ENCODE measurements around the gene CENPV.

Gene CENPV

DNA sequence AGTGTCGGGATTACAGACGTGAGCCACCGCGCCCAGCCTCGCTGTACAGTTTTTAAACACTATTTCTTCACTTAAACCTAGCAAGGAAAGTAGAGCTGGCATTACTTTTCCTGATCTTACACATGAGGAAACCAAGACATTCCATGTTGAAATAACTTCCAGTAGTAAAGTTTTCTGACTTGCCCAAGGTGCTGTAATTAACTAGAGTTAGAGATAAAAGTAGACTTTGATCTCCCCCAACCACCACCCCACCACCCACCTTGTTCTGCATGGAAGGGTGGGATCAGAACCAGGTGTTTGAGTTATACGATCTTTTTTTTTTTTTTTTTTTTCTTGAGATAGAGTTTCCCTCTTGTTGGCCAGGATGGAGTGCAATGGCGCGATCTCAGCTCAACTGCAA is 47.1 kb downstream of the CENPV start:
- DNase-seq, result no peak

DNA sequence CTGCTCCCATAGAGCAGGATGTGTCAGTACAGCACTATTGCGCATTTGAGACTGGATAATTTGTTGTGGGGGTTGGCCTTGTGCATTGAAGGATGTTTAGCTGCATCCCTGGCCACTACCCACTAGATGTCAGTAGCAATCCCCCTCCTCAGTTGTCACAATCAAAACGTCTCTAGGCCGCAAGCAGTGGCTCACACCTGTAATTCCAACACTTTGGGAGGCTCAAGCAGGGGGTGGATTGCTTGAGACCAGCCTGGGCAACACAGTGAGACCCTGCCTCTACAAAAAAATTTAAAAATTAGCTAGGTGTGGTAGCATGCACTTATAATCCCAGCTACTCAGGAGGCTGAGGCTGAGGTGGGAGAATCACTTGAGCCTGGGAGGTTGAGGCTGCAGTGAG is 48.4 kb downstream of the CENPV start:
- DNase-seq, result peak; percentile 28

DNA sequence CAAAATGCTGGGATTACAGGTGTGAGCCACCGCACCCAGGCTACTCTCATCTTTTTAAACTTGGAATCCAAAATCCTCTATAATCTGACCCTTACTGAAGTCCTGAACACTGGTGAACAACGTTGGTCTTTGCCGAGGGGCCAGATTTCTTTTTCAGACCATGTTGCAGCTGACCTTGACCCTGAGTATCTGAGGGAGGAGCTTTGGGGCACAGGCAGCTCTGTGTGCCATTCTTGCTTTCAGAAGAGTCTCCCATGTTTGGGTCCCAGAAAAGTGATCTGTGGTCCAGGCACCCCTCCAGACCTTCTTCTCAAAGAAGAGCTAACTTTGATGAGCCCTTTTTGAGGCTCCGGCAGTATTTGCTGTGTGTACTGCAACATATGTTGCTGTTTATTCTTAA is 50.4 kb downstream of the CENPV start:
- no peak for DNase-seq

DNA sequence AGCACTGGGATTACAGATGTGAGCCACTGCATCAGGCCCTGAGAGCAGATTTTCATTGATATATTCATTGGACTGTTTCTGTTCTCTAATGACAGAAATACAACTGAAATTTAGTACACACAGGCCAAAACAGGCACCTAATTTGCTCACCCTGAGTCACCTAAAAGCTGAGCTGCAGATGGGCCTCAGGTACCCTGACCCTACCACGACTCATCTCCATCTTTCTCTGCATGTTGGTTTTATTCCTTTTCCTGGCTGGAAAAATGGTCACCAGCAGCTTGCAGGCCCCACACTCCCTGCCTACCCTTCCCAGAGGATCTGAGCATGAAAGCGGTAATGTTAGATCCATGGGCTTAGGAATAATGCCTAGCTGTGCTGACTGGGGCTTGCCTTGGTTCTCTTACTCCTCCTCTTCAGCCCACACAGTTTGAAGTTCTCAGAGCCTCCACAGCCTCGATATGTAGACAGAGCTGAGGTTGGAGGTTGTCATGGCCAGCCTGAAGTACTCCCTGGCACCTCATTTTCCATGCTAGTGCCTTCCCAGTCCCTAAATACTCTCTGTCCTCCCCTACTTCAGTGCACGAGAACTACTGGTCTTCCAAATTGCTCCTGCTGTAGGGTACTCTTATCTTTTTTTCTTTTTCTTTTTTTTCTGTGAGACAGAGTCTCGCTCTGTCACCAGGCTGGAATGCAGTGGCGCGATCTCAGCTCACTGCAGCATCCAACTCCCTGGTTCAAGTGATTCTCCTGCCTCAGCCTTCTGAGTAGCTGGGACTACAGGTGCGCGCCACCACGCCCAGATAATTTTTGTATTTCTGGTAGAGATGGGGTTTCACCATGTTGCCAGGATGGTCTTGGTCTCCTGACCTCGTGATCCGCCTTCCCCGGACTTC is 51.1 kb downstream of the CENPV start:
- no peak for DNase-seq

DNA sequence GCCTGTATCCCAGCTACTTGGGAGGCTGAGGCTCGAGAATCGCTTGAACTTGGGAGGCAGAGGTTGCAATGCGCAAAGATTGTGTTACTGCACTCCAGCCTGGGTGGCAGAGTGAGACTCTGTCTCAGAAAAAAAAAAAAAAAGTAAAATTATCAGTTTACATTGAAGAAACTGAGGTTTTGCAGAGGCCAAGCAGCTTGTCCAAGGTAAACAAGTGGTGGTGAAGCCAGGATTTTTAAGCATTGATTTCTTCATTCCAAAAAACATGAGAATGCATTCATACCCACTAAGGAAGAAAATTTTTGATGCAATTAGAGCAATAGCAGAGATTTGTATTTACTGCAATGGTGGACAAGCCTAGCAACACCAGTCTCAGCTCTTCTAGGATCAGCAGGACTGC is 52.7 kb downstream of the CENPV start:
- DNase-seq, result no peak

DNA sequence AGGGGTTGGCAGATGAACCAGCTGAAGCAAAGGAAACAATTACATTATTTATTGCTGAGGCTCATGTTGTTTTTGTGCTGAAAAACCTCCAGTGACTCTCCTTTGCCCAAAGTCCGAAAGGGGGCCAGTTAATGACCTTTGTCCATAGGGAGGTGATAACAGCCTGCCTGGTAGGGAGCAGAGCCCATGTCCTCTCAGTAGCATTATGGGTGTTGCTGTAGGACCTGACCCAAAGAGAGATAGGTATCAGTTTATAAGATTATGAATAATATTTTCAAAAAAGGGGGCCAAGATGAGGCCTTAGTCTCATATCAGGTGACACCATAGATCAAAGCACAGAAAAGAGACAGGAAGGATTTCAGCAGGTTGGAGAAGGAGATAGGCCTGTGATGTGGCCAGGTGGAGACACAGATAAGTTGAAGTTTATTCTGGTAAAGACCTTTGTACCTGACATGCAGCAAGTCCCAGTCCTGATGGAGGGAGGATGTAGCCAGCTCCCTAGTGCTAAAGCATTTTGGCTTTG is 55.1 kb downstream of the CENPV start:
- no peak for DNase-seq

DNA sequence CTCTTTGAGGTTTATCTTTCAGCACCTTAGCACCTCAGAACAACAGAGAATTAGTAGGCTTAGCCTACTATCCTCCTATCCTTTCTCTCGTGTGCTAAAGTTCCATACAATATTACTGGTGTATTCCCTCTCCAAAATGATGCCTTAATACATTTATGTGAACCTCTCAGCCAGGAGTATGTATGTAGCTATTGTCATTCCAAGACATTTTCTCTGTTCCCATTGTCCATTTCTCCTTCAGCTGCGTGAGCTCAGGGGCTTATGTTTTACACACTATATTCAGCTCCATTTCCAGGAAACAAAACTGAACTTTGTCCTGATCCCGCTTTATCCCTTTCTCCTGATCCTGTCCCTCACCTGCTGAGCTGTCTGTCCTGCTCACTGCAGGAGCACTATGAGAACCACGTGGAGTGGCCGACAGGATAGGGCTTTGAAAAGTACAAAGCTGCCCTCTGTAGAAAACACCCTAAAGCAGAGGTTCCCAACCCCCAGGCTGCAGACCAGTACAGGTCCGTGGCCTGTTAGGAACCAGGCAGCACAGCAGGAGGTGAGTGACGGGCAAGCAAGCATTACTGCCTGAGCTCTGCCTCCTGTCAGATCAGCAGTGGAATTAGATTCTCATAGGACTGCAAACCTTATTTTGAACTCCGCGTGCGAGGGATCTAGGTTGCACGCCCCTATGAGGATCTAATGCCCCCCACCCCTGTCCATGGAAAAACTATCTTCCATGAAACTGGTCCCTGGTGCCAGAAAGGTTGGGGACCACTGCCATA is 55.7 kb downstream of the CENPV start:
- DNase-seq, result no peak

DNA sequence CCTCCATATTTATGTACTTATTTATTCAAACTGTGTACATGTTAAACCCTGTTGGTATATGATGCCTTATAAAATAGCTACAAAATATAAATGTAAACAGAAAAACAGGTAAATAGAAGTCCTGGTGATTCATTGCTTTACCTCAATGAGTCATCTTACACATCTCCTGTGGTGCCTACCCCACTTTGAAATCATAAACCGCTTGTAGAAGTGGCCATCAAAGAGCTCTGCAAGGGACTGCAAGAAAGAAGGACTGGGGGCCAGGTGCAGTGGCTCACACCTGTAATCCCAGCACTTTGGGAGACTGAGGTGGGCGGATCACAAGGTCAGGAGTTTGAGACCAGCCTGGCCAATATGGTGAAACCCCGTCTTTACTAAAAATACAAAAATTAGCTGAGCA is 57.2 kb downstream of the CENPV start:
- peak; percentile 47 for DNase-seq

DNA sequence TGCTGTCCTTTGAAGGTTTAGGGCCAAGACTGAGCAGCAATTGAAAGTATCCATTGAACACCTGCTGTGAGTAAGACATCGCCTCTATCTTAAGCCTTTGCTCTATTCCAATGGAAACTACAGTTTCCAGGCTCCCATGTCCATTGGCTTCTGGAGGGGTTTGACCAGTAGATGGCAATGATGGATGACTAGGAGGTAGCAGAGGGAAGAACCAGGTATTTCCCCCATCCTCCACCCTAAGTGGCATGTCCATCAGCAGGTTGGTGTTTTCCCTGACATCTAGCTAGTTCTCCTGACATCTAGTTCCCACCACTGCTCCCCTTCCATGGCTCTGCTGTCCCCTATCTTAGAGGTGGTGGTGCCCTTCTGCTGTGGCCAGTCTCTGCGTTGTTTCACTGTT is 58.7 kb downstream of the CENPV start:
- DNase-seq, result no peak

DNA sequence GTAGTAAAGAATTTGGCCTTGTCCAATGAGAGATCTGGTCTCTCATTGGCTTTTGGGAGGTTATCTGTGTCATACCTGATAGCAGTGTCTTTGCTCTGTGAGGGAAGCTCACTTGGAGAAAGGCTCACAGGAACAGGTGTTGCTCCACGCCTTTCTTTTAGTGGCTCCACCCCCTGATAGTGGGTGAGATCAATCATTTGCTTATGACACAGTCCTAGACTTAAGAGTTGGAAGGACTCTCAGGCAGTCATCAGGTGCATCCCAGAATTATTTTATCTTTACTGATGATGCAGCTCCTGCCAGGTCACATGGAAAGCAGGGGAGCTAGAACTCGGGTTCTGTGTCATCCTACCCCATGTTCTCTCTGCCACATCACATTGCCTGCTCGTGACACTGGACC is 59.3 kb downstream of the CENPV start:
- no peak for DNase-seq

All from activated CD4-positive, alpha-beta T cell treated with anti-CD3 and anti-CD28 coated beads, Interleukin-10, Interleukin-2, amounts not matched to agents 100 ng/mL and 50 ng/mL, durations not matched to agents 16 hours and 8 hours (primary cell).